SK-N-SH treated with all-trans-retinoic acid at 6 μM for 48 hours (cell line): ENCODE results near the gene IQCF2.

ENCODE experiments used
- ATAC-seq: fragments of 200-7000 bp; cut with Tn5 transposase; 3 replicates; pipeline ENCODE4 v1.9.1; 2020; ENCODE audit warnings: mild to moderate bottlenecking, moderate library complexity
- ARNTL ChIP-seq: fragments of 450-650 bp; formaldehyde crosslinking; IDR thresholded peaks from 2 replicates; pipeline ENCODE4 v1.5.0; 2020; ENCODE audit warnings: low read depth, mild to moderate bottlenecking, moderate library complexity, borderline replicate concordance
- BACH2 ChIP-seq: fragments of 250-450 bp; sonication (Bioruptor Pico); IDR thresholded peaks from 2 replicates; pipeline ENCODE4 v1.9.0; 2021; ENCODE audit warnings: mild to moderate bottlenecking, borderline replicate concordance
- CREB5 ChIP-seq: fragments of 250-450 bp; sonication (Bioruptor Pico); IDR thresholded peaks from 2 replicates; pipeline ENCODE4 v1.5.1; 2020; ENCODE audit warnings: low read depth, mild to moderate bottlenecking, moderate library complexity
- CSRNP3 ChIP-seq: fragments of 250-450 bp; sonication (Bioruptor Pico); IDR thresholded peaks from 2 replicates; pipeline ENCODE4 v1.5.1; 2021; ENCODE audit warnings: mild to moderate bottlenecking, moderate library complexity
- ESRRG ChIP-seq: fragments of 250-450 bp; sonication (Bioruptor Pico); IDR thresholded peaks from 2 replicates; pipeline ENCODE4 v1.6.1; 2021; ENCODE audit warnings: mild to moderate bottlenecking
- GLIS3 ChIP-seq: fragments of 250-450 bp; sonication (Bioruptor Pico); IDR thresholded peaks from 2 replicates; pipeline ENCODE4 v1.5.0; 2020; ENCODE audit warnings: mild to moderate bottlenecking, moderate library complexity
- ISL1 ChIP-seq: fragments of 250-450 bp; sonication (Bioruptor Pico); IDR thresholded peaks from 2 replicates; pipeline ENCODE4 v2.1.2; 2022; ENCODE audit warnings: mild to moderate bottlenecking, moderate library complexity
- OSR1 ChIP-seq: fragments of 250-450 bp; sonication (Bioruptor Pico); IDR thresholded peaks from 2 replicates; pipeline ENCODE4 v1.8.0; 2022; ENCODE audit warnings: moderate library complexity, mild to moderate bottlenecking, inconsistent platforms
- PATZ1 ChIP-seq: fragments of 250-450 bp; sonication (Bioruptor Pico); IDR thresholded peaks from 2 replicates; pipeline ENCODE4 v1.8.0; 2020; ENCODE audit warnings: mild to moderate bottlenecking, moderate library complexity, borderline replicate concordance
- POU6F1 ChIP-seq: fragments of 250-450 bp; sonication (Bioruptor Pico); IDR thresholded peaks from 2 replicates; pipeline ENCODE4 v1.8.0; 2021; ENCODE audit warnings: low read depth, mild to moderate bottlenecking, moderate library complexity, borderline replicate concordance
- PPARA ChIP-seq: fragments of 250-450 bp; sonication (Bioruptor Pico); IDR thresholded peaks from 2 replicates; pipeline ENCODE4 v1.5.0; 2020; ENCODE audit warnings: mild to moderate bottlenecking, borderline replicate concordance
- RARB ChIP-seq: fragments of 250-450 bp; sonication (Bioruptor Pico); IDR thresholded peaks from 2 replicates; pipeline ENCODE4 v1.8.0; 2021; ENCODE audit warnings: mild to moderate bottlenecking, moderate library complexity
- SNAI2 ChIP-seq: fragments of 250-450 bp; sonication (Bioruptor Pico); IDR thresholded peaks from 2 replicates; pipeline ENCODE4 v1.5.0; 2020; ENCODE audit warnings: mild to moderate bottlenecking, moderate library complexity
- TCF4 ChIP-seq: fragments of 250-450 bp; sonication (Bioruptor Pico); IDR thresholded peaks from 2 replicates; pipeline ENCODE4 v1.8.0; 2021; ENCODE audit warnings: mild to moderate bottlenecking, moderate library complexity, borderline replicate concordance
- TOX ChIP-seq: fragments of 250-450 bp; sonication (Bioruptor Pico); IDR thresholded peaks from 2 replicates; pipeline ENCODE4 v1.8.0; 2021; ENCODE audit warnings: mild to moderate bottlenecking, moderate library complexity, borderline replicate concordance
- TSHZ2 ChIP-seq: fragments of 250-450 bp; sonication (Bioruptor Pico); IDR thresholded peaks from 2 replicates; pipeline ENCODE4 v1.5.0; 2020; ENCODE audit warnings: mild to moderate bottlenecking, moderate library complexity
- ZC3H10 ChIP-seq: fragments of 250-450 bp; sonication (Bioruptor Pico); IDR thresholded peaks from 2 replicates; pipeline ENCODE4 v1.5.1; 2021; ENCODE audit warnings: mild to moderate bottlenecking, moderate library complexity
- ZFP3 ChIP-seq: fragments of 250-450 bp; sonication (Bioruptor Pico); IDR thresholded peaks from 2 replicates; pipeline ENCODE4 v1.5.0; 2020; ENCODE audit warnings: mild to moderate bottlenecking, moderate library complexity
- ZFP30 ChIP-seq: fragments of 450-650 bp; formaldehyde crosslinking; IDR thresholded peaks from 2 replicates; pipeline ENCODE4 v1.5.0; 2022; ENCODE audit warnings: mild to moderate bottlenecking, moderate library complexity
- ZNF565 ChIP-seq: fragments of 450-650 bp; formaldehyde crosslinking; conservative IDR thresholded peaks from 2 replicates; pipeline ENCODE4 v1.5.0; 2020; ENCODE audit warnings: low read depth, mild to moderate bottlenecking, moderate library complexity
- ZNF70 ChIP-seq: fragments of 450-650 bp; formaldehyde crosslinking; IDR thresholded peaks from 2 replicates; pipeline ENCODE4 v1.5.0; 2020; ENCODE audit warnings: mild to moderate bottlenecking, moderate library complexity
- ZNF8 ChIP-seq: fragments of 450-650 bp; formaldehyde crosslinking; IDR thresholded peaks from 2 replicates; pipeline ENCODE4 v1.5.0; 2020; ENCODE audit warnings: mild to moderate bottlenecking, moderate library complexity

Gene IQCF2

GRCh38 chr3:51904034-51904823 is 42.8 kb downstream of the IQCF2 start:
- no peak for TF ChIP-seq ZNF8 (CRISPR knock-in tag)
- TF ChIP-seq ZC3H10 (CRISPR knock-in tag): no peak
- no peak for TF ChIP-seq CREB5
- no peak for TF ChIP-seq ZFP3 (CRISPR knock-in tag)
- no peak for TF ChIP-seq TOX (CRISPR knock-in tag)
- TF ChIP-seq ISL1 (CRISPR knock-in tag): no peak
- no peak for TF ChIP-seq ARNTL (CRISPR knock-in tag)
- no peak for TF ChIP-seq PATZ1 (CRISPR knock-in tag)
- TF ChIP-seq OSR1 (CRISPR knock-in tag): no peak
- no peak for TF ChIP-seq ESRRG (CRISPR knock-in tag)
- TF ChIP-seq POU6F1 (CRISPR knock-in tag): no peak
- TF ChIP-seq GLIS3 (CRISPR knock-in tag): no peak
- no peak for TF ChIP-seq ZNF70 (CRISPR knock-in tag)
- TF ChIP-seq ZFP30 (CRISPR knock-in tag): no peak
- no peak for ATAC-seq

GRCh38 chr3:51908026-51908425 is 46.6 kb downstream of the IQCF2 start:
- TF ChIP-seq ARNTL (CRISPR knock-in tag) (no peak), ZFP3 (CRISPR knock-in tag) (no peak), ISL1 (CRISPR knock-in tag) (no peak), GLIS3 (CRISPR knock-in tag) (no peak), CREB5 (no peak), ZNF8 (CRISPR knock-in tag) (no peak), ZFP30 (CRISPR knock-in tag) (no peak), PPARA (CRISPR knock-in tag) (no peak), ZNF565 (CRISPR knock-in tag) (no peak), BACH2 (CRISPR knock-in tag) (no peak), RARB (no peak), TSHZ2 (CRISPR knock-in tag) (no peak), ZC3H10 (CRISPR knock-in tag) (no peak), SNAI2 (CRISPR knock-in tag) (no peak), CSRNP3 (no peak), ESRRG (CRISPR knock-in tag) (no peak), OSR1 (CRISPR knock-in tag) (no peak), TCF4 (CRISPR knock-in tag) (no peak), ZNF70 (CRISPR knock-in tag) (no peak)

More at GRCh38 chr3:51908026-51908425, 46.6 kb downstream of the IQCF2 start:
- no peak for ATAC-seq
